ENCODE results near the gene CFAP54. TPM values are rescaled to one million over a fixed set of nuclear protein-coding genes. Genes with fewer than 3 reads are reported as not detected.

The CFAP54 gene
- total RNA-seq, 4 donors from 2014 or later: 2.1 to 4.7 (median 3.6) TPM

DNA sequence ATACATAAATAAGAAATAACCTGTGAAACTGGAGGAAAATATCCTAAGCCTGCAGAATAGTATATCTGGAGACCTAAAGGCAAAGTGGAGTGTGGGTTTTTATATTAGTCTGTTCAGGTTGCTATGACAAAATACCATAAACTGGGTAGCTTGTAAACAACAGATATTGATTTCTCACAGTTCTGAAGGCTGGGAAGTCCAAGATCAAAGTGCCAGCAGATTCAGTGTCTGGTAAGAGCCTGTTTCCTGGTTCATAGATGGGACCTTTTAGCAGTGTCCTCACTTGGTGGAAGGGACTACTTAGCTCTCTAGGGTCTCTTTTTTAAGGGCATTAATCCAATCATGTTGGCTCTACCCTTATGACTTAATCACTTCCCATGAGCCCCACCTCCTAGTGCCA is 392.2 kb downstream of the CFAP54 start:
- Histone ChIP-seq H3K4me3 (no peak overlapping the region), H3K9me3 (no peaks in the 10 kb centered on the region), H3K4me1 (no peaks in the 10 kb centered on the region), H3K27ac (no peak overlapping the region), H3K27me3 (no peaks in the 10 kb centered on the region), H3K36me3 (no peaks in the 10 kb centered on the region)
- ATAC-seq: no peak
- no peak for TF ChIP-seq POLR2AphosphoS5 (IDR thresholded peaks at IDR 0.05)
- TF ChIP-seq POLR2A (IDR thresholded peaks at IDR 0.05): no peak
- no peak for TF ChIP-seq EP300 (IDR thresholded peaks at IDR 0.05)
- TF ChIP-seq, protein P1, sequence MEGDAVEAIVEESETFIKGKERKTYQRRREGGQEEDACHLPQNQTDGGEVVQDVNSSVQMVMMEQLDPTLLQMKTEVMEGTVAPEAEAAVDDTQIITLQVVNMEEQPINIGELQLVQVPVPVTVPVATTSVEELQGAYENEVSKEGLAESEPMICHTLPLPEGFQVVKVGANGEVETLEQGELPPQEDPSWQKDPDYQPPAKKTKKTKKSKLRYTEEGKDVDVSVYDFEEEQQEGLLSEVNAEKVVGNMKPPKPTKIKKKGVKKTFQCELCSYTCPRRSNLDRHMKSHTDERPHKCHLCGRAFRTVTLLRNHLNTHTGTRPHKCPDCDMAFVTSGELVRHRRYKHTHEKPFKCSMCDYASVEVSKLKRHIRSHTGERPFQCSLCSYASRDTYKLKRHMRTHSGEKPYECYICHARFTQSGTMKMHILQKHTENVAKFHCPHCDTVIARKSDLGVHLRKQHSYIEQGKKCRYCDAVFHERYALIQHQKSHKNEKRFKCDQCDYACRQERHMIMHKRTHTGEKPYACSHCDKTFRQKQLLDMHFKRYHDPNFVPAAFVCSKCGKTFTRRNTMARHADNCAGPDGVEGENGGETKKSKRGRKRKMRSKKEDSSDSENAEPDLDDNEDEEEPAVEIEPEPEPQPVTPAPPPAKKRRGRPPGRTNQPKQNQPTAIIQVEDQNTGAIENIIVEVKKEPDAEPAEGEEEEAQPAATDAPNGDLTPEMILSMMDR (IDR thresholded peaks at IDR 0.05): no peak

DNA sequence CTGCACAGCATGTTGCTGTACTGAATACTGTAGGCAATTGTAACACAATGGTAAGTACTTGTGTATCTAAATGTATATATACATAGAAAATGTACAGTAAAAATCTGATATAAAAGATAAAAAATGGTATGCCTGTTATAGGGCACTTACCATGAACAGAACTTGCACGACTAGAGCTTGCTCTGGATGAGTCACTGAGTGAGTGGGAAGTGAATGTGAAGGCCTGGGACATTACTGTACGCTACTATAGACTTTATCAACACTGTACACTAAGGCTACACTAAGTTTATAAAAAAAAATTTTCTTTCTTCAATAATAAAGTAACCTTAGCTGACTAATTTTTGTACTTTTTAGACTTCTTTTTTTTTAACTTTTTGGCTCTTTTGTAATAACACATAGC is 393.5 kb downstream of the CFAP54 start:
- WGBS, 2 donors (ENCODE audit: low coverage in 1 of 2): 29 to 30% methylated on average over 2 of the region's 2 CpGs
- Histone ChIP-seq H3K4me1 (peaks cover 0 to 8% (median 3%) of the 10 kb centered on the region in 3 donors), H3K36me3 (no peaks in the 10 kb centered on the region), H3K4me3 (no peak overlapping the region), H3K27ac (no peak overlapping the region), H3K9me3 (no peaks in the 10 kb centered on the region), H3K27me3 (no peaks in the 10 kb centered on the region)
- no peak for TF ChIP-seq POLR2AphosphoS5 (IDR thresholded peaks at IDR 0.05)
- TF ChIP-seq EP300 (IDR thresholded peaks at IDR 0.05): no peak
- TF ChIP-seq, protein P1 (IDR thresholded peaks at IDR 0.05): no peak
- no peak for TF ChIP-seq POLR2A (IDR thresholded peaks at IDR 0.05)
- no peak for ATAC-seq

DNA sequence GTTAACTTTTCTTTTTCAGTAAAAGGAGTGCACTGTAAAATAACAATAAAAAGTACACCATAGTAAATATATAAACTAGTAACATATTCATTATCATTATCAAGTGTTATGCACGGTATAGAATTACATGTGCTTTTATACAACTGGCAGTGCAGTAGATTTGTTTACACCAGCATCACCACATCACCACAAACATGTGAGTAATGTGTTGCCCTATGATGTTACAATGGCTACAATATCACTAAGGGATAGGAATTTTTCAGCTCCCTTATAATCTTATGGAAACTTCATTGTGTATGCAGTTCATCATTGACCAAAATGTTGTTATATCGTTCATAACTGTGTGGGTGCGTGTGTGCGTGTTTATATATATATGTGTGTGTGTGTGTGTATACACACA is 394.2 kb downstream of the CFAP54 start:
- no peak for ATAC-seq
- Histone ChIP-seq H3K27me3 (no peaks in the 10 kb centered on the region), H3K4me3 (no peak overlapping the region), H3K4me1 (peaks cover 0 to 8% (median 3%) of the 10 kb centered on the region in 3 donors), H3K9me3 (no peaks in the 10 kb centered on the region), H3K27ac (no peak overlapping the region), H3K36me3 (no peaks in the 10 kb centered on the region)
- WGBS, 2 donors (ENCODE audit: low coverage in 1 of 2): 78 to 82% methylated on average over 2 to 4 of the region's 4 CpGs
- TF ChIP-seq POLR2A (IDR thresholded peaks at IDR 0.05): no peak
- no peak for TF ChIP-seq EP300 (IDR thresholded peaks at IDR 0.05)

DNA sequence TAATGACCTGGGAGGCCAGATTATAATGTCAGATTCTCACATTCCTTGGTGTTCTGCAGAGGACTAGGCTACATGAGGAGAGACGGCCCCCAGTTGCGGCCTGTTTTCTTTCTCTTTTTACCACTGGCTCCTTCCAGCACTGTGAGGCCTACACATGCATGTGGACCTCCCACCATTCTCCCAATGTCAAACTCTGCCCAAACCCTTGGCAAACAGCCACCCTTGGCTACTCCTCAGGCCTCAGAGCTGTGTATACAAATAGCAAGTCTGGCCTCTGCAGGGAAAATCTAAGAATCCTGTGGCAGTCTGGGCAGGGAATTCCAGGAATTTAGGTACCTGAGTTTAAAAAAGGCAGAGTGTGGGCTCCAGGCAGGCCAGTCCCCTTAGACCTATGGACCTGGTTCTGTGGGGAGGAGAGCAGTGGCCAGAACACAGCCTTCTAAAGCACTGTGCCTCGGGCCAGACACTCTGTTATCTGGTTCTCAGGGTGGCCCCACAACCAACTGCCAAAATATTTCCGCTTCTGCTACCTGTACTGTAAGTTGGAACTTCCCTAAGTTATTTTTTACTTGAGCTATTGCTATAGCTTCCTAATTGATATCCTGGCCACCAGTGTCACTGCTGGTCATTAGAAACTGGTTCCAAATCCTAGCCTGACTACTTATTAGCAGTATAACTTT is 397.8 kb downstream of the CFAP54 start:
- Histone ChIP-seq H3K27ac (no peak overlapping the region), H3K4me1 (peaks cover 0 to 8% (median 3%) of the 10 kb centered on the region in 3 donors), H3K9me3 (no peaks in the 10 kb centered on the region), H3K27me3 (no peaks in the 10 kb centered on the region), H3K36me3 (no peaks in the 10 kb centered on the region), H3K4me3 (no peak overlapping the region)
- TF ChIP-seq, protein P1 (IDR thresholded peaks at IDR 0.05): no peak
- TF ChIP-seq EP300 (IDR thresholded peaks at IDR 0.05) (no peak), POLR2A (IDR thresholded peaks at IDR 0.05) (no peak), POLR2AphosphoS5 (IDR thresholded peaks at IDR 0.05) (no peak)
- 25 to 38% methylated on average over 4 of the region's 4 CpGs for WGBS, 2 donors (ENCODE audit: low coverage in 1 of 2)
- no peak for ATAC-seq

DNA sequence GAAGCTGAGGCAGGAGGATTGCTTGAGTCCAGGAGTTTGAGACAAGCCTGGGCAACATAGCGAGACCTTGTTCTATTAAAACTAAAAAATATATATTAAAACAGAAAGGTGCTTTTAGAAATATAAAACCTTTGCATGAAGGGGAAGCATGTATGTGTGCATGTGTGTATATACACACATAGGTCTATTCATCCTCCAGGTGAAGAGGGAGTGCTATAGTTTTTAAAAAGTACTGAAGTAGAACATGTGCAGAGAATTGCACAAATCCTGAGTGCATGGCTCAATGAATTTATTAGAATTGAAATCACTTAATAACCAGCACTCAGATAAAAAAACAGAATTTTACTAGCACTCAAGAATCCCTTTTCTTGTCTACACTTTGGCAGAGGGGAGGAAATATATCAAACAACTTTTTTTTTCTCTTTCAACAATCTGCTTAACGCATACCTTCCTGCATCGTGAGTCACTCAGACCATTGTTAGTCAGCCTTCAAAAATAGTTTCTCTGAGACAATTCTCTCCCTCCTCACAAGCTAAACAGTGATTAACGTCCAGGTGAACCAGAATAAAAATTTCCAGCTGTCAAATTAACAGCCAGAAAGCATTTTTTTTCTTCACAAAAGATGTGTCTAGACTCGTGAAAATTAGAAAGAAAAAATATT is 400.0 kb downstream of the CFAP54 start:
- peaks cover 0 to 8% (median 3%) of the 10 kb centered on the region in 3 donors for H3K4me1 ChIP-seq
- no peaks in the 10 kb centered on the region for H3K27me3 ChIP-seq
- ATAC-seq: no peak
- H3K4me3 ChIP-seq: no peak overlapping the region
- 37 to 41% methylated on average over 5 of the region's 5 CpGs for WGBS, 2 donors (ENCODE audit: low coverage in 1 of 2)
- TF ChIP-seq EP300 (IDR thresholded peaks at IDR 0.05) (no peak), POLR2A (IDR thresholded peaks at IDR 0.05) (no peak), POLR2AphosphoS5 (IDR thresholded peaks at IDR 0.05) (no peak)
- TF ChIP-seq, protein P1 (IDR thresholded peaks at IDR 0.05): no peak
- no peaks in the 10 kb centered on the region for H3K36me3 ChIP-seq
- H3K9me3 ChIP-seq: no peaks in the 10 kb centered on the region
- H3K27ac ChIP-seq: no peak overlapping the region
